ENCODE measurements around the gene RPL13.
"Not testable (repeated sequence)": the region's sequence is repeated elsewhere in the genome, so short reads cannot be mapped to it uniquely, and the experiment has no call there.

GRCh38 chr16:89570983-89571598 is 10.6 kb downstream of the RPL13 start:
- TF ChIP-seq CTCF (IDR thresholded peaks at IDR 0.05; ENCODE audit: low read depth, low read length, missing input control); MAX (IDR thresholded peaks at IDR 0.05); REST (IDR thresholded peaks at IDR 0.05); GABPA (IDR thresholded peaks at IDR 0.05 in 1 of 2, conservative IDR thresholded peaks at IDR 0.05 in 1 of 2); TAF1 (conservative IDR thresholded peaks at IDR 0.05); FOXA1 (IDR thresholded peaks at IDR 0.05); RAD21 (IDR thresholded peaks at IDR 0.05); YY1 (IDR thresholded peaks at IDR 0.05); SP1 (IDR thresholded peaks at IDR 0.05); ZBTB33 (IDR thresholded peaks at IDR 0.05); JUND (IDR thresholded peaks at IDR 0.05); ATF3 (IDR thresholded peaks at IDR 0.05): not testable (repeated sequence)
